HEK293 (cell line): ENCODE measurements around the gene TNS3.

Experiments used
- CTCF ChIP-seq: fragments of 450-650 bp; formaldehyde crosslinking; IDR thresholded peaks from 2 replicates; pipeline ENCODE4 v1.5.1; 2016; ENCODE audit warnings: missing biosample characterization, missing genetic modification characterization
- ZNF274 ChIP-seq, 2 experiments: fragments of 200-500 bp in 1 of 2; fragments of 450-650 bp in 1 of 2; sonication (Bioruptor generic) in 1 of 2; formaldehyde crosslinking in 1 of 2; IDR thresholded peaks; 2 replicates each; pipeline versions ENCODE4 v1.5.1 to v1.6.1; 2014 to 2016; ENCODE audit warnings: borderline replicate concordance in 1 of 2, inconsistent platforms in 1 of 2, low read length in 1 of 2, missing biosample characterization in 1 of 2, missing genetic modification characterization in 1 of 2
- ZNF704 ChIP-seq: fragments of 450-650 bp; formaldehyde crosslinking; IDR thresholded peaks from 2 replicates; pipeline ENCODE4 v1.5.1; 2016; ENCODE audit warnings: missing biosample characterization, missing genetic modification characterization

- TF ChIP-seq ZNF704 (tag by site-specific recombination) (no peak), ZNF274 (IDR thresholded peaks at IDR 0.05; ENCODE audit: low read length) (no peak), ZNF274 (tag by site-specific recombination; IDR thresholded peaks at IDR 0.05; ENCODE audit: borderline replicate concordance) (no peak), CTCF (tag by site-specific recombination) (no peak)
These were observed 56.8 kb downstream of the TNS3 start for GRCh38 chr7:47525066-47525623.
